HG02642 (cell line): ENCODE data around the gene PXYLP1.
A peak's percentile ranks its signal among the peaks of the same experiment; 100 is the strongest.
"Not testable (repeated sequence)": the region's sequence is repeated elsewhere in the genome, so short reads cannot be mapped to it uniquely, and the experiment has no call there.

Source experiments
- ATAC-seq: cut with Tn5 transposase; IDR thresholded peaks from one replicate; pipeline ENCODE4 v1.9.1; 2021; ENCODE audit warnings: mild to moderate bottlenecking; ENCODE audit not compliant: unreplicated experiment, poor library complexity

PXYLP1 gene

DNA sequence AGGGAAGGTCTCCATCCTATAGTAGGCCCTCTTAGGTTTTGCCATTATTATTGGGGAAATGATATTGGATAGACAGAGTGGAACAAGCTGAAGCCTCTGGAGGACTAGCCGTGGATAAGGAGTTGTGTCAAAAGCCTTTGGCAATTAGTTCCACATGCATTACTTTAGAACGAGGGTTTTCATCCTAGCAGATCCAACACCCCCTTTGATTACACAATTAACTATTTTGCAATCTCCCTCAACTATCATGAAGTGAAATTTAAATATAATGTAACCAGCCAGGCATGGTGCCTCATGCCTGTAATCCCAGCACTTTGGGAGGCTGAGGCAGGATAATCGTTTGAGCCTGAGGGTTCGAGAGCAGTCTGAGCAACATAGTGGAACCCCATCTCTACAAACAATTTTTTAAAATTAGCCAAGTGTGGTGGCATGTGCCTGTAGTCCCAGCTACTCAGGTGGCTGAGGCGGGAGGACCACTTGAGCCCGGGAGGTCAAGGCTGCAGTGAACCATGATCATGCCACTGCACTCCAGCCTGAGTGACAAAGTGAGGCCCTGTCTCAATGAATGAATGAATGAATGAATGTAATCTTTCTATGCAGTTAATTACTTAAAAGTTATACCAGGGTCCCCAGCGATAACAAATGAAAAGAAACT is 56.8 kb downstream of the PXYLP1 start:
- no peak for ATAC-seq

- no peak for ATAC-seq
These were observed 57.7 kb downstream of the PXYLP1 start for GRCh38 chr3:141289228-141289772.

- ATAC-seq = no peak
These were observed 60.1 kb downstream of the PXYLP1 start for GRCh38 chr3:141291559-141292355.

DNA sequence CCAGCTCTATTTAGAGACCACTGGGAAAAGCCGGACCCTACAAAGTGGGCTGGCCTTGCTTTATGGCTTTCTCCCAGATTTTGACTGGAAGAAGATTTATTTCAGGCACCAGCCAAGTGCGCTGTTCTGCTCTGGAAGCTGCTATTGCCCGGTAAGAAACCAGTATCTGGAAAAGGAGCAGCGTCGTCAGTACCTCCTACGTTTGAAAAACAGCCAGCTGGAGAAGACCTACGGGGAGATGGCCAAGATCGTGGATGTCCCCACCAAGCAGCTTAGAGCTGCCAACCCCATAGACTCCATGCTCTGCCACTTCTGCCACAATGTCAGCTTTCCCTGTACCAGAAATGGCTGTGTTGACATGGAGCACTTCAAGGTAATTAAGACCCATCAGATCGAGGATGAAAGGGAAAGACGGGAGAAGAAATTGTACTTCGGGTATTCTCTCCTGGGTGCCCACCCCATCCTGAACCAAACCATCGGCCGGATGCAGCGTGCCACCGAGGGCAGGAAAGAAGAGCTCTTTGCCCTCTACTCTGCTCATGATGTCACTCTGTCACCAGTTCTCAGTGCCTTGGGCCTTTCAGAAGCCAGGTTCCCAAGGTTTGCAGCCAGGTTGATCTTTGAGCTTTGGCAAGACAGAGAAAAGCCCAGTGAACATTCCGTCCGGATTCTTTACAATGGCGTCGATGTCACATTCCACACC is 60.9 kb downstream of the PXYLP1 start:
- ATAC-seq = no peak

DNA sequence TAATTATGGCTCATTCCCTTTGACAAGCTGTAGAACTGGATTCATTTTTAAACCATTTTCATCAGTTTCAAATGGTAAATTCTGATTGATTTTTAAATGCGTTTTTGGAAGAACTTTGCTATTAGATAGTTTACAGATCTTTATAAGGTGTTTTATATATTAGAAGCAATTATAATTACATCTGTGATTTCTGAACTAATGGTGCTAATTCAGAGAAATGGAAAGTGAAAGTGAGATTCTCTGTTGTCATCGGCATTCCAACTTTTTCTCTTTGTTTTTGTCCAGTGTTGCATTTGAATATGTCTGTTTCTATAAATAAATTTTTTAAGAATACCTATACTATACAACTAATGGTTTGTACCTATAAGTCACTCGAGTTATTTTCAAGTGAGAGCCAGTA is 62.7 kb downstream of the PXYLP1 start:
- no peak for ATAC-seq

DNA sequence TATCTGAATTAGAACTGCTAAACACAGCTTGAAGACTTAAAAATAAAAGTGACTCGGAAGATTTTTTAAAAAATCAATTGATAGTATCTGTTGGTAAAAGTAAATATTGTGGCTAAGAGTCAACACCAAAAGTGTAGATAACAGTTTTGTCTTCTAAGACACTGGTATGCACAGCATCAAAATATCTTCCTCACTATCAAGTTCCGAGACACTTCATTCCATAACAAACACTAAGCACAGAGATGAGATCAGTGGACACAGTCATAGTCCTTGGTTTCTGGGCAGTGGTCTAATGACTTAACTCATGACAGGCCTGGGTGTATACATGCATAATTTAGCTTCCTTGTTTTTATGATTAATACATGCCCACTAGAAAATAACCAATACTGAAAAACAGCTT is 63.2 kb downstream of the PXYLP1 start:
- no peak for ATAC-seq

DNA sequence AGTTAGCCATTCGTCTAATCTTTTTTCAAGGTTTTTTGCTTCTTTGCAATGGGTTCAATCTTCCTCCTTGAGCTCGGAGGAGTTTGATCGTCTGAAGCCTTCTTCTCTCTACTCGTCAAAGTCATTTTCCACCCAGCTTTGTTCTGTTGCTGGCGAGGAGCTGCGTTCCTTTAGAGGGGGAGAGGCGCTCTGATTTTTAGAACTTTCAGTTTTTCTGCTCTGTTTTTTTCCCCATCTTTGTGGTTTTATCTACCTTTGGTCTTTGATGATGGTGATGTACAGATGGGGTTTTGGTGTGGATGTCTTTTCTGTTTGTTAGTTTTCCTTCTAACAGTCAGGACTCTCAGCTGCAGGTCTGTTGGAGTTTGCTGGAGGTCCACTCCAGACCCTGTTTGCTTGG is 68.8 kb downstream of the PXYLP1 start:
- not testable (repeated sequence) for ATAC-seq

- ATAC-seq = no peak
These were observed 70.9 kb downstream of the PXYLP1 start for GRCh38 chr3:141302364-141303141.

GRCh38 chr3:141303481-141304223 is 72.0 kb downstream of the PXYLP1 start:
- peak; percentile 79 for ATAC-seq

DNA sequence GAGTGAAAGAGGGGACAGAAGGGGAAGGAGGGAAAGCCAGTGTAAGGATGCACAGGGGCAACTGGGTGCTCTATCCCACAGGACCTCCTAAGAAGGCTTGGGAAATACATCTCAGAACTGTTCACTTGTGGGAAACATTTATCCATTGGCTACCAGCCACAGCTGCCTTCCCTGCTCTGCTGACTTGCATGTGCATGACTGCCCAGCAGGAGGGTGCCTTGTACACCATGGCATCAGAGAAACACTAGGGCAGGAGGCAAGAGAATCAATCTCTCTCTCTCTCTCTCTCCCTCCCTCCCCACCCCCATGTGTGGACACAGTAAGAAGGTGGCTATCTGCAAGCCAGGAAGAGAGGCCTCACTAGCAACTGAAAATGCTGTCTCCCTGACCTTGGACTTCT is 73.8 kb downstream of the PXYLP1 start:
- ATAC-seq = no peak

DNA sequence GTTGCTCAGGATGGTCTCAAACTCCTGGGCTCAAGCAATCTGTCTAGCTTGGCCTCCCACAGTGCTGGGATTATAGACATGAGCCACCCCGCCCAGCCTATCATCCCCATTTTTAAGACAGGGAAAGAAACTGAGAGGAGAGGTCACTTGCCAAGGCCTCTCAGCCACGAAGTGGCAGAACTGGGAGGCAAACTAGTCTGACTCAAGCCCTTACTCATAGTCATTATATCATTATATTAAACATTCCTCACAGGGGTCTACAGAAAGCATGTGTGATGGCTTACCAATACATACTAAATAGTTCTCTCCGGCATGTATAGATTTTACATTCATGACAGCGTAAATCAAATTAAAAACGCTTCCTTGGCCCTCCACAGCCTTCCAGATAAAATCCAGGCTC is 74.7 kb downstream of the PXYLP1 start:
- no peak for ATAC-seq

GRCh38 chr3:141306922-141307321 is 75.3 kb downstream of the PXYLP1 start:
- no peak for ATAC-seq

DNA sequence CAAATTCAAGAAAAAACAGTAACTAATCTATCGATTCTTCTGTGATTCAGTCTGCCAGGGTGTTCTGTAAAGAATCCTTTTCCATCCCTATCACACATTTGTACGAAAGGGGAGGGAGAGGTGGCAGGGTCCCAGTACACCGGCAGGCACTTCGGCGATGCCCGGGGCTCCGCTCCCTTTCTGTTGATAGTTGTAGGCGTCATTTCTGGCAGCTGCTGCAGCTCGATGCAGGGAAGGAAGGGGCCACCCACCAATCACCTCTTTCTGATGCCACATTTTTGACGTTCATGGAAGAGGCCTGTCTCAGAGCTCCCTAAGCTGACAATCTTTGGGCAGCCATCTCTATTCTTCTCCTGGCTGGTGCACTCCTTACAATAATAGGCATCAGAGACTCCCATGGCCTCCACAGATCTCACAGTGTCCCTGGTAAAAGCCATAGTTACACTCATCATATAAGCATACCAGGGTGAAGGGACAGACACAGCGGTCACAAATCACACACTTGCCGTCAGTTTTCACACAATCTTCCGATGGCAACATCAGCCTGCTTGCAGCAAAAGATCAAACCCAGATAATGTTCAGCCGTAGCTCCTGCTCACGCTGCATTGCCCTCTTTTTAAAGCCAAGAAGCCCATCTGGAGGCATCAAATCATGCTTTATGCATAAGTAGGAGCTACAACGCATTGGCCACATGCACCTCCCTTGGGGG is 75.9 kb downstream of the PXYLP1 start:
- no peak for ATAC-seq

GRCh38 chr3:141308588-141309218 is 77.1 kb downstream of the PXYLP1 start:
- no peak for ATAC-seq

- no peak for ATAC-seq
These were observed 79.5 kb downstream of the PXYLP1 start for GRCh38 chr3:141311170-141311495.

GRCh38 chr3:141311496-141312353 is 80.1 kb downstream of the PXYLP1 start:
- ATAC-seq = peak; percentile 99

GRCh38 chr3:141312354-141313092 is 80.9 kb downstream of the PXYLP1 start:
- ATAC-seq = no peak
